GM19455 (cell line): Measurements from ENCODE around the gene SLC25A23.

Experiments used
- ATAC-seq: cut with Tn5 transposase; IDR thresholded peaks from one replicate; pipeline ENCODE4 v1.9.1; 2021; ENCODE audit not compliant: unreplicated experiment

The SLC25A23 gene

GRCh38 chr19:6425732-6426620 is 33.6 kb downstream of the SLC25A23 start:
- no peak for ATAC-seq

- ATAC-seq, result peak; percentile 91
Observed at GRCh38 chr19:6424939-6425731, 34.5 kb downstream of the SLC25A23 start.

- ATAC-seq, result no peak
Observed at GRCh38 chr19:6424195-6424938, 35.2 kb downstream of the SLC25A23 start, which contains the start of gene KHSRP. Gene KHSRP (minus strand): TSS chr19:6424811. CDS start chr19:6424701, 110 bp downstream.

- no peak for ATAC-seq
Observed at GRCh38 chr19:6423499-6424194, 35.9 kb downstream of the SLC25A23 start.

- ATAC-seq, result no peak
Observed at GRCh38 chr19:6421075-6422014, 38.2 kb downstream of the SLC25A23 start.

- no peak for ATAC-seq
Observed at GRCh38 chr19:6418562-6418932, 41.0 kb downstream of the SLC25A23 start.

GRCh38 chr19:6417713-6418561 is 41.7 kb downstream of the SLC25A23 start:
- no peak for ATAC-seq

- no peak for ATAC-seq
Observed at GRCh38 chr19:6416658-6417405, 42.8 kb downstream of the SLC25A23 start.

- no peak for ATAC-seq
Observed at GRCh38 chr19:6415591-6416190, 43.9 kb downstream of the SLC25A23 start.

GRCh38 chr19:6414793-6415590 is 44.6 kb downstream of the SLC25A23 start:
- no peak for ATAC-seq

- ATAC-seq, result no peak
Observed at GRCh38 chr19:6413721-6414643, 45.6 kb downstream of the SLC25A23 start.

GRCh38 chr19:6413291-6413690 is 46.3 kb downstream of the SLC25A23 start:
- no peak for ATAC-seq

GRCh38 chr19:6412447-6413091 is 47.0 kb downstream of the SLC25A23 start:
- no peak for ATAC-seq

- ATAC-seq, result no peak
Observed at GRCh38 chr19:6412061-6412446, 47.5 kb downstream of the SLC25A23 start.

- no peak for ATAC-seq
Observed at GRCh38 chr19:6409346-6409745, 50.2 kb downstream of the SLC25A23 start.
